Measurements from ENCODE around the gene ZNF621.

Gene ZNF621

DNA sequence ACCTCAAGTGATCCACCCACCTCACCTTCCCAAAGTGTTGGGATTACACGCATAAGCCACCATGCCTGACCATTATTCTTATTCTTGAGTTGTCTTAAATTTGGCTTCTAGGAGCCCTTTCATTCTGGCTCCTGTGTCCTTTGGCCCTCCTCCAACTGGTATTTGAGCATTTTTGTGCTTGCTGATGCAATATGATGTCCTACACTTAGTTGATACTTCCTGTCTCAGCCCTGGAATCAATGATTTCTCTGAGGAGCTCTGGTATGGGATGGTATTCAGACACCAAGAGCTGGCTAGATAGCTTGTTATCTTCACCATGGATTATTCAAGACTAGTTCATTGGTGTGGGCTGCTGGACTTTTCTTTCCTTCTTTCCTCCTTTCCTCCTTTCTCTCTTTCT lies 25.4 kb downstream of the ZNF621 start:
- ChIA-PET CTCF (no interaction called here), POLR2A (no interaction called here)
- TF ChIP-seq, protein P1, sequence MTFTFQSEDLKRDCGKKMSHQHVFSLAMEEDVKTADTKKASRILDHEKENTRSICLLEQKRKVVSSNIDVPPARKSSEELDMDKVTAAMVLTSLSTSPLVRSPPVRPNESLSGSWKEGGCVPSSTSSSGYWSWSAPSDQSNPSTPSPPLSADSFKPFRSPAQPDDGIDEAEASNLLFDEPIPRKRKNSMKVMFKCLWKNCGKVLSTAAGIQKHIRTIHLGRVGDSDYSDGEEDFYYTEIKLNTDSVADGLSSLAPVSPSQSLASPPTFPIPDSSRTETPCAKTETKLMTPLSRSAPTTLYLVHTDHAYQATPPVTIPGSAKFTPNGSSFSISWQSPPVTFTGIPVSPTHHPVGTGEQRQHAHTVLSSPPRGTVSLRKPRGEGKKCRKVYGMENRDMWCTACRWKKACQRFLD (tag by site-specific recombination; IDR thresholded peaks at IDR 0.05), result no peak
- no peak for TF ChIP-seq ZNF692 (tag by site-specific recombination; IDR thresholded peaks at IDR 0.05)
- TF ChIP-seq ZNF350 (tag by site-specific recombination; IDR thresholded peaks at IDR 0.05), result no peak
- no peak for TF ChIP-seq ZNF791 (tag by site-specific recombination; IDR thresholded peaks at IDR 0.05)
- TF ChIP-seq ZNF792 (tag by site-specific recombination; IDR thresholded peaks at IDR 0.05), result no peak
- no peak for TF ChIP-seq HOXD13 (CRISPR knock-in tag; IDR thresholded peaks at IDR 0.05; ENCODE audit: borderline replicate concordance)
- no peak for TF ChIP-seq ZNF354C (tag by site-specific recombination; IDR thresholded peaks at IDR 0.05; ENCODE audit: borderline replicate concordance, low read depth)
- no peak for TF ChIP-seq PRDM10 (tag by site-specific recombination; IDR thresholded peaks at IDR 0.05)
- no peak for TF ChIP-seq ZNF48 (tag by site-specific recombination; IDR thresholded peaks at IDR 0.05)
- no peak for TF ChIP-seq ZNF302 (tag by site-specific recombination; IDR thresholded peaks at IDR 0.05; ENCODE audit: low read depth)
- no peak for TF ChIP-seq ZNF223 (tag by site-specific recombination; IDR thresholded peaks at IDR 0.05)
- no peak for TF ChIP-seq ZNF155 (tag by site-specific recombination; IDR thresholded peaks at IDR 0.05)
- TF ChIP-seq ZNF571 (tag by site-specific recombination; IDR thresholded peaks at IDR 0.05), result no peak
- no peak for TF ChIP-seq ZNF664 (tag by site-specific recombination; IDR thresholded peaks at IDR 0.05)
- no peak for TF ChIP-seq ZNF146 (tag by site-specific recombination; IDR thresholded peaks at IDR 0.05)
- no peak for TF ChIP-seq SCRT2 (tag by site-specific recombination; IDR thresholded peaks at IDR 0.05)
- no peak for TF ChIP-seq PBX3 (CRISPR knock-in tag; IDR thresholded peaks at IDR 0.05)
- TF ChIP-seq, protein P2, sequence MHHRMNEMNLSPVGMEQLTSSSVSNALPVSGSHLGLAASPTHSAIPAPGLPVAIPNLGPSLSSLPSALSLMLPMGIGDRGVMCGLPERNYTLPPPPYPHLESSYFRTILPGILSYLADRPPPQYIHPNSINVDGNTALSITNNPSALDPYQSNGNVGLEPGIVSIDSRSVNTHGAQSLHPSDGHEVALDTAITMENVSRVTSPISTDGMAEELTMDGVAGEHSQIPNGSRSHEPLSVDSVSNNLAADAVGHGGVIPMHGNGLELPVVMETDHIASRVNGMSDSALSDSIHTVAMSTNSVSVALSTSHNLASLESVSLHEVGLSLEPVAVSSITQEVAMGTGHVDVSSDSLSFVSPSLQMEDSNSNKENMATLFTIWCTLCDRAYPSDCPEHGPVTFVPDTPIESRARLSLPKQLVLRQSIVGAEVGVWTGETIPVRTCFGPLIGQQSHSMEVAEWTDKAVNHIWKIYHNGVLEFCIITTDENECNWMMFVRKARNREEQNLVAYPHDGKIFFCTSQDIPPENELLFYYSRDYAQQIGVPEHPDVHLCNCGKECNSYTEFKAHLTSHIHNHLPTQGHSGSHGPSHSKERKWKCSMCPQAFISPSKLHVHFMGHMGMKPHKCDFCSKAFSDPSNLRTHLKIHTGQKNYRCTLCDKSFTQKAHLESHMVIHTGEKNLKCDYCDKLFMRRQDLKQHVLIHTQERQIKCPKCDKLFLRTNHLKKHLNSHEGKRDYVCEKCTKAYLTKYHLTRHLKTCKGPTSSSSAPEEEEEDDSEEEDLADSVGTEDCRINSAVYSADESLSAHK (tag by site-specific recombination; IDR thresholded peaks at IDR 0.05), result no peak
- Histone ChIP-seq H3K4me3 (ENCODE audit: low read depth, low read length) (no peak overlapping the region), H3K36me3 (ENCODE audit: control insufficient read depth in 2 of 2, insufficient read depth in 1 of 2, low read length in 2 of 2) (no peaks in the 10 kb centered on the region), H3K27ac (ENCODE audit: extremely low read depth, low read depth, low read length) (no peak overlapping the region), H3K9me3 (ENCODE audit: control insufficient read depth, insufficient read depth, low read depth, low read length) (no peaks in the 10 kb centered on the region), H3K4me1 (ENCODE audit: control insufficient read depth, insufficient read depth, low read length) (no peaks in the 10 kb centered on the region)
